Loucy (cell line): Measurements from ENCODE around the gene NLRP10.

Experiments
- CTCF ChIP-seq: fragments of 200-600 bp; sonication (generic); conservative IDR thresholded peaks from 2 replicates; pipeline ENCODE4 v1.5.1; 2014; ENCODE audit warnings: mild to moderate bottlenecking, antibody characterized with exemption, low read length
- EZH2phosphoT487 ChIP-seq: fragments of 200-600 bp; IDR thresholded peaks from 2 replicates; pipeline ENCODE4 v1.6.1; 2018; ENCODE audit warnings: antibody characterized with exemption, mild to moderate bottlenecking, moderate library complexity, borderline replicate concordance

- TF ChIP-seq CTCF, result peak; percentile 95
- TF ChIP-seq EZH2phosphoT487, result no peak
These were observed 41.2 kb upstream of the NLRP10 start for GRCh38 chr11:8006349-8006977.
